Measurements from ENCODE around the gene KAT8. TPM values are rescaled to one million over a fixed set of nuclear protein-coding genes. Genes with fewer than 3 reads are reported as not detected.

KAT8 gene
- total and polyA plus RNA-seq, 2 of the 13 experiments (the other 11 are each of a cell fraction or from before 2014, with no cell fraction given) = 79.0 to 84.2 TPM

DNA sequence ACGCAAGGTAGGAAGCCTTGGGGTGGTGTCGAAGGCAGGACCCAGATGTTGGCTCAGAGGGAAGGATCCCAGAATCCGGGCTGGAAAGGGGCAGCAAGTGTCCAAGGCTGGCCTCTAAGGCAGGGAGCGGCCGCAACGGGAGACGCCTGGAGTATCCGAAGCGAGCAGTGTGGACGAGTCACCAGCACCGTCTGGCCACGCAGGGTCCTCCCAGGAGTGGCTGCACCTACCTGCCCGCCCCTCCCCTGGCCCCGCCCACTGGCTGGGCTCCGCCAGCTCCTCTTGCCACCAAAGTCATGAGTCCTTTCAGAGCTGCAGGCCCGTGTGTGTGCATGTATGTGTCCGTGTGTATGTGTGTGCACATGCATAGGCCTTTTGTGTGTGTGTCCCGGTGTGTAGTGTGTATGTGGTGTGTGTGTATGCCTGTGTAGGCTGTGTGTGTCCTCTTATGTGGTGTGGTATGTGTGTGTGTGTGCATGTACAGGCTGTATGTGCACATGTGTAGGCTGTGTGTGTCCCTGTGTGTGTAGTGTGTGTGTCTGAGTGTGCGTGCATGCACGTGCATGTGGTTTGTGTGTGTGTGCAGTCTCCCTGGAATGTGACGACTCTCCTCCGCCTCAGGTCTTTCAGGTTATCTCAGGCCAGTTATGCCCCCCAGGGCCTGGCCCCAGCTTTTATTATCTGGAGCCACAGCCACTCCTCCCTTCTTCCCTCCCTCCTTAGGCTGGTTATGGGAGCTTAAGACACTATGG is 18.2 kb downstream of the KAT8 start, which contains the start of gene PRSS8 (continued):
- TF ChIP-seq, protein P1, sequence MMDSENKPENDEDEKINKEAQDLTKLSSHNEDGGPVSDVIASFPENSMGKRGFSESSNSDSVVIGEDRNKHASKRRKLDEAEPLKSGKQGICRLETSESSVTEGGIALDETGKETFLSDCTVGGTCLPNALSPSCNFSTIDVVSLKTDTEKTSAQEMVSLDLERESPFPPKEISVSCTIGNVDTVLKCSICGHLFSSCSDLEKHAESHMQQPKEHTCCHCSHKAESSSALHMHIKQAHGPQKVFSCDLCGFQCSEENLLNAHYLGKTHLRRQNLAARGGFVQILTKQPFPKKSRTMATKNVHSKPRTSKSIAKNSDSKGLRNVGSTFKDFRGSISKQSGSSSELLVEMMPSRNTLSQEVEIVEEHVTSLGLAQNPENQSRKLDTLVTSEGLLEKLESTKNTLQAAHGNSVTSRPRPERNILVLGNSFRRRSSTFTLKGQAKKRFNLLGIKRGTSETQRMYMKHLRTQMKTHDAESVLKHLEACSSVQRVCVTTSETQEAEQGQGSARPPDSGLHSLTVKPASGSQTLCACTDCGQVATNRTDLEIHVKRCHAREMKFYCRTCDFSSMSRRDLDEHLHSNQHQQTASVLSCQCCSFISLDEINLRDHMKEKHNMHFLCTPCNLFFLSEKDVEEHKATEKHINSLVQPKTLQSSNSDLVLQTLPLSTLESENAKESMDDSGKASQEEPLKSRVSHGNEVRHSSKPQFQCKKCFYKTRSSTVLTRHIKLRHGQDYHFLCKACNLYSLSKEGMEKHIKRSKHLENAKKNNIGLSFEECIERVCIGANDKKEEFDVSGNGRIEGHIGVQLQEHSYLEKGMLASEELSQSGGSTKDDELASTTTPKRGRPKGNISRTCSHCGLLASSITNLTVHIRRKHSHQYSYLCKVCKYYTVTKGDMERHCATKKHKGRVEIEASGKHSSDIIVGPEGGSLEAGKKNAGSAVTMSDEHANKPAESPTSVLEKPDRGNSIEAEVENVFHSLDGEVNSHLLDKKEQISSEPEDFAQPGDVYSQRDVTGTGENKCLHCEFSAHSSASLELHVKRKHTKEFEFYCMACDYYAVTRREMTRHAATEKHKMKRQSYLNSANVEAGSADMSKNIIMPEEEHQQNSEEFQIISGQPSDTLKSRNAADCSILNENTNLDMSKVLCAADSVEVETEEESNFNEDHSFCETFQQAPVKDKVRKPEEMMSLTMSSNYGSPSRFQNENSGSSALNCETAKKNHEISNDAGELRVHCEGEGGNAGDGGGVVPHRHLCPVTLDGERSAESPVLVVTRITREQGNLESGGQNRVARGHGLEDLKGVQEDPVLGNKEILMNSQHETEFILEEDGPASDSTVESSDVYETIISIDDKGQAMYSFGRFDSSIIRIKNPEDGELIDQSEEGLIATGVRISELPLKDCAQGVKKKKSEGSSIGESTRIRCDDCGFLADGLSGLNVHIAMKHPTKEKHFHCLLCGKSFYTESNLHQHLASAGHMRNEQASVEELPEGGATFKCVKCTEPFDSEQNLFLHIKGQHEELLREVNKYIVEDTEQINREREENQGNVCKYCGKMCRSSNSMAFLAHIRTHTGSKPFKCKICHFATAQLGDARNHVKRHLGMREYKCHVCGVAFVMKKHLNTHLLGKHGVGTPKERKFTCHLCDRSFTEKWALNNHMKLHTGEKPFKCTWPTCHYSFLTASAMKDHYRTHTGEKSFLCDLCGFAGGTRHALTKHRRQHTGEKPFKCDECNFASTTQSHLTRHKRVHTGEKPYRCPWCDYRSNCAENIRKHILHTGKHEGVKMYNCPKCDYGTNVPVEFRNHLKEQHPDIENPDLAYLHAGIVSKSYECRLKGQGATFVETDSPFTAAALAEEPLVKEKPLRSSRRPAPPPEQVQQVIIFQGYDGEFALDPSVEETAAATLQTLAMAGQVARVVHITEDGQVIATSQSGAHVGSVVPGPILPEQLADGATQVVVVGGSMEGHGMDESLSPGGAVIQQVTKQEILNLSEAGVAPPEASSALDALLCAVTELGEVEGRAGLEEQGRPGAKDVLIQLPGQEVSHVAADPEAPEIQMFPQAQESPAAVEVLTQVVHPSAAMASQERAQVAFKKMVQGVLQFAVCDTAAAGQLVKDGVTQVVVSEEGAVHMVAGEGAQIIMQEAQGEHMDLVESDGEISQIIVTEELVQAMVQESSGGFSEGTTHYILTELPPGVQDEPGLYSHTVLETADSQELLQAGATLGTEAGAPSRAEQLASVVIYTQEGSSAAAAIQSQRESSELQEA (CRISPR knock-in tag; IDR thresholded peaks at IDR 0.05; ENCODE audit: not compliant biosample characterization) = no peak
- TF ChIP-seq SP1 (IDR thresholded peaks at IDR 0.05) (0 out of 2 replicates have a peak, but pooled peaks have one; percentile 56), SP1 (CRISPR knock-in tag; IDR thresholded peaks at IDR 0.05) (no peak), SKIL (CRISPR knock-in tag; IDR thresholded peaks at IDR 0.05; ENCODE audit: borderline replicate concordance) (no peak), PAWR (CRISPR knock-in tag; IDR thresholded peaks at IDR 0.05; ENCODE audit: borderline replicate concordance) (no peak), ZNF414 (CRISPR knock-in tag; IDR thresholded peaks at IDR 0.05) (no peak), ZNF30 (CRISPR knock-in tag; IDR thresholded peaks at IDR 0.05) (no peak), ZNF768 (CRISPR knock-in tag; IDR thresholded peaks at IDR 0.05) (0 out of 2 replicates have a peak, but pooled peaks have one; percentile 11), ZNF556 (CRISPR knock-in tag; IDR thresholded peaks at IDR 0.05; ENCODE audit: borderline replicate concordance) (peak; percentile 37; the same call in 1 of the 2 replicates), TEAD3 (CRISPR knock-in tag; optimal IDR thresholded peaks at IDR 0.05; ENCODE audit: borderline replicate concordance) (peak; percentile 1), ZNF598 (CRISPR knock-in tag; IDR thresholded peaks at IDR 0.05; ENCODE audit: borderline replicate concordance) (0 out of 2 replicates have a peak, but pooled peaks have one; percentile 64), ZNF816 (CRISPR knock-in tag; IDR thresholded peaks at IDR 0.05; ENCODE audit: borderline replicate concordance) (no peak), ZNF143 (CRISPR knock-in tag; IDR thresholded peaks at IDR 0.05) (0 out of 2 replicates have a peak, but pooled peaks have one; percentile 14), ZNF451 (CRISPR knock-in tag; IDR thresholded peaks at IDR 0.05) (no peak), BHLHE40 (IDR thresholded peaks at IDR 0.05; ENCODE audit: low read length) (peak; percentile 72)

All from HepG2 (cell line).